Measurements from ENCODE around the gene DNAJC5.
A peak's percentile ranks its signal among the peaks of the same experiment; 100 is the strongest.
"Not testable (repeated sequence)": the region's sequence is repeated elsewhere in the genome, so short reads cannot be mapped to it uniquely, and the experiment has no call there.

Gene DNAJC5

GRCh38 chr20:63969838-63970713, 75.2 kb downstream of the DNAJC5 start, which contains the start of gene ZNF512B:
ZNF512B (minus strand) TSS chr20:63969930; CDS start chr20:63967950, 1,980 bp downstream.
- peak; percentile 84 for DNase-seq

GRCh38 chr20:63970714-63971431, 75.9 kb downstream of the DNAJC5 start:
- DNase-seq, result no peak

GRCh38 chr20:63971960-63972311, 77.0 kb downstream of the DNAJC5 start:
- not testable (repeated sequence) for DNase-seq

GRCh38 chr20:63972312-63973159, 77.6 kb downstream of the DNAJC5 start:
- DNase-seq, result no peak

- no peak for DNase-seq
Measured at GRCh38 chr20:63973160-63973479, 78.2 kb downstream of the DNAJC5 start.

GRCh38 chr20:63973636-63974401, 78.9 kb downstream of the DNAJC5 start:
- peak; percentile 87 for DNase-seq

GRCh38 chr20:63974402-63975200, 79.7 kb downstream of the DNAJC5 start:
- DNase-seq, result no peak

- DNase-seq, result not testable (repeated sequence)
Measured at GRCh38 chr20:63976511-63976910, 81.6 kb downstream of the DNAJC5 start.

- DNase-seq, result no peak
Measured at GRCh38 chr20:63976980-63977738, 82.2 kb downstream of the DNAJC5 start.

- no peak for DNase-seq
Measured at GRCh38 chr20:63977739-63978276, 82.9 kb downstream of the DNAJC5 start.

GRCh38 chr20:63978319-63979228, 83.6 kb downstream of the DNAJC5 start:
- DNase-seq, result peak; percentile 80

- DNase-seq, result no peak
Measured at GRCh38 chr20:63979229-63979556, 84.3 kb downstream of the DNAJC5 start.

- peak; percentile 88 for DNase-seq
Measured at GRCh38 chr20:63979557-63980316, 84.8 kb downstream of the DNAJC5 start, which contains the start of gene SAMD10. SAMD10 (minus strand) TSS chr20:63979642; CDS start chr20:63979467, 175 bp downstream.

GRCh38 chr20:63980317-63980805, 85.4 kb downstream of the DNAJC5 start:
- DNase-seq, result no peak

GRCh38 chr20:63980806-63981728, 86.1 kb downstream of the DNAJC5 start, which contains the start of gene PRPF6:
PRPF6 (plus strand) TSS chr20:63981132; CDS start chr20:63981246, 114 bp downstream.
- DNase-seq, result peak; percentile 99

GRCh38 chr20:63982937-63983336, 88.0 kb downstream of the DNAJC5 start:
- DNase-seq, result no peak

Data from RPMI8226 (cell line).